ENCODE data around the gene STARD3NL.
"Not testable (repeated sequence)": the region's sequence is repeated elsewhere in the genome, so short reads cannot be mapped to it uniquely, and the experiment has no call there.

The STARD3NL gene, protein sequence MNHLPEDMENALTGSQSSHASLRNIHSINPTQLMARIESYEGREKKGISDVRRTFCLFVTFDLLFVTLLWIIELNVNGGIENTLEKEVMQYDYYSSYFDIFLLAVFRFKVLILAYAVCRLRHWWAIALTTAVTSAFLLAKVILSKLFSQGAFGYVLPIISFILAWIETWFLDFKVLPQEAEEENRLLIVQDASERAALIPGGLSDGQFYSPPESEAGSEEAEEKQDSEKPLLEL

GRCh38 chr7:38178004-38178694, at the start of gene STARD3NL:
TSS of gene STARD3NL (plus strand) at chr7:38178245. CDS start at chr7:38207505, 29,260 bp downstream.
- DNase-seq: peak; percentile 100

DNA sequence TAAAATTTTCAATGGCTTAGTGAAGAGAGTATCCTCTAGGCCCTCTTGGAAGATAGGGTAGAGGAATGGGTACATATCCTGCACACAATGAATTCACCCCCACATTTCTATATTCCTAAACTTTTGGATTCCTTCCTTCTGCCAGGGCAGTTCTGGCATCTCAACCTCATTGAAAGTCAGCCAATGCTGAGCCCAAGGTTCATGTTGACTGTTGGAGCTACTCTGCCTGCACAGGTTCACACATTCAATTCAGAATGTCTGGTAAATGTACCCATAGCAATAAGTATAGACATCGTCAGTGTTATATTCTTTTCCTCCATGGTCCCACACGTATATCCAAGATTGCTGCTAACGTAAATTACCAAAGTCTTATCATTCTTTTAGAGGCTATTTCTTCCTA, 48.9 kb upstream of the STARD3NL start:
- no peak for DNase-seq

- no peak for DNase-seq
These were observed 48.5 kb upstream of the STARD3NL start for GRCh38 chr7:38129579-38129978.

DNA sequence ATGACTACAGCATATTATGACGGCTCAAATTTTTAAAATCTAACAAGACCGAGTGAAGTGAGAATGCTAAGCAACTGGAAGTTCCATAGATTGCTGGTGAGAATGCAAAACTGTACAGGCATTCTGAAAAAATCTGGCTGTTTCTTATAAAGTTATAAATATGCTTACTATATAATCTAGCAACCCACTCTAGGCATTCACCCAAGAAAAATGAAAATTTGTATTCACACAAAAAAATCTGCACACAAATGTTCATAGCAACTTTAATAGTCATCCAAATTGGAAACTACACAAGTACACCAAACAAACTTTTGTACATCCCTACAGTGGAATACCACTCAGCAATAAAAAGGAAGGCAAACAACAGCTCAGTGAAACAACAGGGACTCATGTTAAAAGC, 39.9 kb upstream of the STARD3NL start:
- no peak for DNase-seq

- DNase-seq: no peak
These were observed 36.9 kb upstream of the STARD3NL start for GRCh38 chr7:38141187-38141586.

GRCh38 chr7:38142736-38143135, 35.3 kb upstream of the STARD3NL start:
- DNase-seq: no peak

- no peak for DNase-seq
These were observed 31.0 kb upstream of the STARD3NL start for GRCh38 chr7:38147005-38147404.

GRCh38 chr7:38151556-38151955, 26.5 kb upstream of the STARD3NL start:
- DNase-seq: no peak

GRCh38 chr7:38153515-38153914, 24.5 kb upstream of the STARD3NL start:
- DNase-seq: no peak

DNA sequence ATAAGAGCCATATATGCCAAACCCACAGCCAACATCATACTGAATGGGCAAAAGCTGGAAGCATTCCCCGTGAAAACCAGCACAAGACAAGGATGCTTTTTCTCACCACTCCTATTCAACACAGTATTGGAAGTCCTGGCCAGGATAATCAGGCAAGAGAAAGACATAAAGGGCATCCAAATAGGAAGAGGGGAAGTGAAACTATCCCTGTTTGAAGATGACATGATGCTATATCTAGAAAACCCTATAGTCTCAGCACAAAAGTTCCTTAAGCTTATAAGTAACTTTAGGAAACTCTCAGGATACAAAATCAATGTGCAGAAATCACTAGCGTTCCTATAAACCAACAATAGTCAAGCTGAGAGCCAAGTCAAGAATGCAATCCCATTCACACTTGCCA, 23.8 kb upstream of the STARD3NL start:
- no peak for DNase-seq

- no peak for DNase-seq
These were observed 18.0 kb upstream of the STARD3NL start for GRCh38 chr7:38160003-38160571.

DNA sequence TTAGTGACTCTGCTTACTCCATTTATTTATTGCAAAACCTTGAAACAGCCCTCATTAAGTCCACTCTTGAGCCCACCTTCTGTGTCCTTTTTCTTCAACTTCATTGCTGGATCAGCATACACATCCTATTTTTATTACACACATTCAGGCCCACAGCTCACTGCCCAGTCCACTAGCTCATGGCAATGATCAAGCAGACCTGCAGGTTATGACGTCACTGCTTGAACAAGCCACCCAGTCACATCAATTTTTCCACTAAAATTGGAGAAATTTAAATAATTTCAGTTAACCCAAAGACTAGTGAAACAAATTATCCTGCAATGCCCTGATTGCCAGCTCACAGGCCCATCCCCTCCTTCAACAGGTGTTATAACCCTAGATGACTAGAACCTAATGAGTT, 16.0 kb upstream of the STARD3NL start:
- no peak for DNase-seq

GRCh38 chr7:38163671-38164070, 14.4 kb upstream of the STARD3NL start:
- DNase-seq: no peak

DNA sequence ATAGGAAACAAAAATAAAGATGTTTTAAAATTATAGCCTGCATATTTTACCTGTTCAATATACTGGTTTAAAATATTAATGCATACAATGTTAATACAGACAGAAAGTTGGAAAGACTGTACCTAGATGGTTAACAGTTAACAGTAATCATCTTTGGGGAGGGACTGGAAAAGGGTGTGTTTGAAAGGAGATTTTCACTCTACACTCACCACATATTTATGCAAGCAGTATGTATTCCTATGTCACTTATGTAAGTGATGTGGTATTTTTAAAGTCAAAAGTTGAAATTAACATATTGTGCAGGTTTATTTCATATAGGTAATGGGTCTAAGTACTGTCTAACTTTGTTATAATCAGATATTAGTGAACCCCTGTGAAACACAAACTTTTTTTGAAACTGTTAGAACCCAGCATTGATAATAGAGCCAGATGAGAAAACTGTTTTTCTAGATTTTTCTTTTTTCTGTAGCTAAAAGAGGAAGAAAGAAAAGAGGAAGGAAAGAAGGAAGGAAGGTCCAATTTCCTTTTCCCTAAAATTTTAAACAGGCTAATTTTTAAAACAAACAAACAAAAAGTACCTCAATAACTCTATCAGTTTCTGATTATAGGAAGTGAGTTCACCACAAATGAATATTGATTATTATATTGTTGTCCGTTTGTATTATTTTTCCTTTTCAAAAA, 9.0 kb upstream of the STARD3NL start:
- no peak for DNase-seq

- peak; percentile 40 for DNase-seq
These were observed 8.2 kb upstream of the STARD3NL start for GRCh38 chr7:38169847-38170246.

- peak; percentile 17 for DNase-seq
These were observed 6.2 kb upstream of the STARD3NL start for GRCh38 chr7:38171623-38172391.

- not testable (repeated sequence) for DNase-seq
These were observed 2.5 kb upstream of the STARD3NL start for GRCh38 chr7:38175547-38175946.

DNA sequence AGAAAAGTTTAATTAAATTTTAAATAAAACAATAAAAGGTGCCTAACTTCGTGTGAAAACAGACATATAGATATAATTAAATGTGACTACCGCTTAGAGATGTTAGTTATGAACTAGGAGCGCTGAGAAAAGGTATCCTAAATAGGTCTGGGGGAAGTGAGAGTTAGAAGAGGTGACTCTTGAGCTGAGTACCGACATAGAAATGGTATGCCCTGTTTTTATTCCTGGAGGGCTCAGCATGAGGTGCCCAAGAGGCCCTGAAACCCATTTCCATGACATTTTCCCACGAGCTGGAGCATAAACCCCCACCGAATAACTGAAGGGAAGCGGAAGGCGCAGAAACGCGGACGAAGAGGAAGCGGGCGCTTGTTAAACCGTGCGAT, 433 bp upstream of the STARD3NL start:
- no peak for DNase-seq

GRCh38 chr7:38178695-38179344, 775 bp downstream of the STARD3NL start:
- no peak for DNase-seq

DNA sequence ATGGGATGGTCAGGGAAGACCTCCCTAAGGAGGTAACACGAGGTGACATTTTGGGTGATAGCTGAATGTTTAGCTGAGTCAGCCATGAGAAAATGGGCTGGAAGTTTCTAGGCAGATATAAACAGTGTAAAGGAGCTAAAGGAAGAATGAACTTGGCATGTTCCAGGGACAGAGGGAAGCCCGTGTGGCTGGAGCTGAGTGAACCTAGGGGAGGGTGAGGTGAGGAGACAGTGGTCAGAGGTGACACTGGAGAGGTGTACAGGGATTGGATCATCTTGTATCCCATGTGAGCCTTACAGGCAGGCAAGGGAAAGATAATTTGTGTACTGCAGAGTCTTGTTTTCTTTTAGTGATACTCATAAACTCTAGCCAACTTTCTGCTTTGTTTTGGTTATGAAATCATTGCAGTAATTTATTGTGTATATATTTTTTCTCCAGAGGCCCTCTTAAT, 1.8 kb downstream of the STARD3NL start:
- DNase-seq: no peak

DNA sequence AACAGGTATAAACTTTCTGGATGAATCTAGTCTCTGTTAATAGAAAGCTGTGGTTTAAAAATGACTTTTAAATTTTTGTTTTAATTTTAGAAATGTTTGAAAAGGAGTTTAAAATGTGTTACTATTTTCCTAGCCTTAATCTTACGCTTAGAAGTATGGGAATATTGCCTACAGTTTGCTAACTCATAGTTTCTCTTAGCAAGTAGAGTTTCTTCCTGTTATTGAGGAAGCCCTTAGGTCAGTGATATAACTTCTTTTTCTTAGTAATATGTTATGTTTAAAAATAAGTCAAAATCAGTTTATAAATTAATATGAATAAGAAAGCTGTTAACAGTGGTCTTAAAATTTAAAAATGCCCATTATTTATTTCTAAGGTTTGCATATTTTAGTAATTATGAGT, 3.1 kb downstream of the STARD3NL start:
- no peak for DNase-seq

GRCh38 chr7:38182450-38182849, 4.4 kb downstream of the STARD3NL start:
- DNase-seq: no peak

All from GDM1 (cell line).